ENCODE results near the gene RANBP1.

RANBP1 gene

GRCh38 chr22:20089226-20089976 lies 26.5 kb upstream of the RANBP1 start:
- DNase-seq, result no peak

- DNase-seq, result no peak
Measured at GRCh38 chr22:20089977-20090729, 25.8 kb upstream of the RANBP1 start.

- no peak for DNase-seq
Measured at GRCh38 chr22:20090730-20091240, 25.1 kb upstream of the RANBP1 start.

- no peak for DNase-seq
Measured at GRCh38 chr22:20091690-20092476, 24.0 kb upstream of the RANBP1 start.

- DNase-seq, result no peak
Measured at GRCh38 chr22:20092477-20092854, 23.4 kb upstream of the RANBP1 start.

- DNase-seq, result peak; percentile 33 to 56
Measured at GRCh38 chr22:20093418-20094196, 22.3 kb upstream of the RANBP1 start.

- DNase-seq, result no peak
Measured at GRCh38 chr22:20094197-20094807, 21.6 kb upstream of the RANBP1 start.

- no peak for DNase-seq
Measured at GRCh38 chr22:20095521-20095920, 20.4 kb upstream of the RANBP1 start.

GRCh38 chr22:20096574-20097420 lies 19.1 kb upstream of the RANBP1 start:
- DNase-seq, result no peak

GRCh38 chr22:20099099-20099711 lies 16.7 kb upstream of the RANBP1 start:
- no peak for DNase-seq

GRCh38 chr22:20101638-20102037 lies 14.3 kb upstream of the RANBP1 start:
- DNase-seq, result no peak

- DNase-seq, result no peak
Measured at GRCh38 chr22:20102203-20102780, 13.6 kb upstream of the RANBP1 start.

- no peak for DNase-seq
Measured at GRCh38 chr22:20105456-20106204, 10.3 kb upstream of the RANBP1 start.

GRCh38 chr22:20106205-20106848 lies 9.6 kb upstream of the RANBP1 start:
- no peak for DNase-seq

GRCh38 chr22:20106849-20107237 lies 9.1 kb upstream of the RANBP1 start:
- no peak for DNase-seq

GRCh38 chr22:20107471-20107901 lies 8.4 kb upstream of the RANBP1 start:
- DNase-seq, result no peak

- DNase-seq, result no peak
Measured at GRCh38 chr22:20107951-20108756, 7.8 kb upstream of the RANBP1 start.

GRCh38 chr22:20108757-20109230 lies 7.1 kb upstream of the RANBP1 start:
- no peak for DNase-seq

All from hippocampal formation (tissue), 2 donors.